Panc1 (cell line): ENCODE results near the gene UBIAD1. TPM values are rescaled to one million over a fixed set of nuclear protein-coding genes. Genes with fewer than 3 reads are reported as not detected.

ENCODE experiments used
- ATAC-seq: fragments of 200-7000 bp; cut with Tn5 transposase; 2 replicates; pipeline ENCODE4 v1.9.1; 2020; ENCODE audit warnings: mild to moderate bottlenecking, moderate library complexity
- BruUV-seq: library from RNA; stranded (reverse); fragments of 400-500 nt; replicated peaks from 2 replicates; lab custom pipeline; 2021; lab: Mats Ljungman, UMichigan
- CTCF ChIA-PET: fragments of 300-600 bp; sonication (Branson Sonifier 250); formaldehyde crosslinking; loops from one replicate; lab custom pipeline; 2022; ENCODE audit warnings: antibody characterized with exemption; lab: Charles Lee
- POLR2A ChIA-PET: fragments of 300-600 bp; sonication (Branson Sonifier 250); formaldehyde crosslinking; loops from one replicate; lab custom pipeline; 2022; ENCODE audit warnings: antibody characterized with exemption; lab: Charles Lee
- DNase-seq: peaks from one replicate; pipeline ENCODE4 v3.0.0-alpha.2; 2010; ENCODE audit warnings: low read depth, low spot score
- H3K27ac ChIP-seq: 2 replicates; pipeline ENCODE4 v1.5.1; 2011; ENCODE audit warnings: mild to moderate bottlenecking, low read length, inconsistent platforms
- H3K27me3 ChIP-seq: fragments of 200-500 bp; sonication (Bioruptor generic); 2 replicates; pipeline ENCODE4 v1.6.0; 2014; ENCODE audit warnings: low read length, inconsistent platforms; ENCODE audit not compliant: control insufficient read depth, insufficient read depth
- H3K36me3 ChIP-seq: fragments of 200-500 bp; sonication (Bioruptor generic); 2 replicates; pipeline ENCODE4 v1.5.1; 2014; ENCODE audit warnings: inconsistent platforms, mild to moderate bottlenecking, low read length, moderate library complexity; ENCODE audit not compliant: control insufficient read depth, insufficient read depth
- H3K4me1 ChIP-seq: 2 replicates; pipeline ENCODE4 v1.5.1; 2011; ENCODE audit warnings: inconsistent platforms, mild to moderate bottlenecking, low read length, moderate library complexity; ENCODE audit not compliant: control insufficient read depth, insufficient read depth
- H3K4me3 ChIP-seq, 2 experiments: 2 replicates each; pipeline ENCODE4 v1.5.1; 2011 to 2012; ENCODE audit warnings: low read depth in 2 of 2, low read length in 2 of 2, mild to moderate bottlenecking in 2 of 2, inconsistent platforms in 1 of 2, moderate library complexity in 1 of 2
- H3K9me3 ChIP-seq: fragments of 200-500 bp; sonication (Bioruptor generic); 2 replicates; pipeline ENCODE4 v1.5.1; 2014; ENCODE audit warnings: low read depth, mild to moderate bottlenecking, inconsistent platforms, low read length, moderate library complexity; ENCODE audit not compliant: control insufficient read depth, insufficient read depth
- POLR2AphosphoS5 ChIP-seq: IDR thresholded peaks from 2 replicates; pipeline ENCODE4 v1.6.1; 2012; ENCODE audit warnings: mild to moderate bottlenecking, low read depth, low read length, moderate library complexity
- SIN3A ChIP-seq: IDR thresholded peaks from 2 replicates; pipeline ENCODE4 v1.6.1; 2012; ENCODE audit warnings: low read depth, mild to moderate bottlenecking, low read length, moderate library complexity, borderline replicate concordance; ENCODE audit not compliant: insufficient read depth
- TCF7L2 ChIP-seq: IDR thresholded peaks from 2 replicates; pipeline ENCODE4 v1.6.1; 2011; ENCODE audit warnings: mild to moderate bottlenecking, low read depth, low read length, inconsistent platforms
- in situ Hi-C: cut with HindIII; loops from 2 replicates; pipeline ENCODE4 v1.10.0; 2016; ENCODE audit warnings: low sequenced_read_pairs, low pct_unique_long_range_greater_than_20kb
- intact Hi-C: fragments of 100-400 bp; cut with micrococcal nuclease; formaldehyde crosslinking; loops from one replicate; pipeline ENCODE4 v1.10.0; 2022; ENCODE audit not compliant: unreplicated experiment
- total RNA-seq: library from RNA; stranded (reverse); gene quantifications from one replicate; pipeline ENCODE4 v1.2.1, GENCODE V29; 2021; ENCODE audit not compliant: unreplicated experiment
- TF ChIP-seq, protein P1 (sequence below), 2 experiments: IDR thresholded peaks; 2 replicates each; pipeline ENCODE4 v1.6.1; 2011 to 2012; ENCODE audit warnings: low read depth in 2 of 2, control low read depth in 1 of 2, low read length in 1 of 2, mild to moderate bottlenecking in 1 of 2, moderate library complexity in 1 of 2; ENCODE audit not compliant: insufficient read depth in 1 of 2
- TF ChIP-seq, protein P2 (sequence below): fragments of 450-650 bp; IDR thresholded peaks from 2 replicates; pipeline ENCODE4 v1.5.1; 2017; ENCODE audit warnings: mild to moderate bottlenecking

Gene UBIAD1
- total RNA-seq, 1 experiment from 2014 or later: 24.7 TPM

DNA sequence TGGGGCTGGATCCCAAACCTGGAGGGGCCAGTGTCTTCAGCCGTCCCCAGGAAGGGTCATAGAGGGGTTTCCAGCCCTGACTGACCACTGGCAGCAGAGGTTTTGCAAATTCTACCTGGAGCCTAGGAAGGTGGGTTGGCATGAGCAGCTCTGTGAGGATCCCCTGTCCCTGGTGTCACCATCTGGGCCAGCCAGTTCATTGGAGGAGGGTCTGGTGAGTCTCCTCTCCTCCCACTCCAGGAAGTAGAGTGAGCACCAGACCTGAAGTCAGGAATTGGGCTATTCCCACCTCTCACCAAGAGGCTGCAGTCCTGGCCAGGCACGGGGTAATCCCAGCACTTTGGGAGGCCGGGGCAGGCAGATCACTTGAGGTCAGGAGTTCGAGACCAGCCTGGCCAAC, 57.4 kb downstream of the UBIAD1 start:
- ChIA-PET POLR2A (no interaction called here), CTCF (interaction anchor here (0.5 kb wide), 1 partner anchor 220 kb away, joined by 3 read pairs; no protein-coding TSS in a partner anchor)
- Histone ChIP-seq H3K4me3 (no peak overlapping the region), H3K9me3 (no peaks in the 10 kb centered on the region), H3K36me3 (no peaks in the 10 kb centered on the region), H3K4me1 (no peaks in the 10 kb centered on the region), H3K27ac (no peak overlapping the region), H3K27me3 (no peaks in the 10 kb centered on the region)
- TF ChIP-seq TCF7L2 (no peak), SIN3A (no peak), POLR2AphosphoS5 (no peak)
- TF ChIP-seq, protein P1, sequence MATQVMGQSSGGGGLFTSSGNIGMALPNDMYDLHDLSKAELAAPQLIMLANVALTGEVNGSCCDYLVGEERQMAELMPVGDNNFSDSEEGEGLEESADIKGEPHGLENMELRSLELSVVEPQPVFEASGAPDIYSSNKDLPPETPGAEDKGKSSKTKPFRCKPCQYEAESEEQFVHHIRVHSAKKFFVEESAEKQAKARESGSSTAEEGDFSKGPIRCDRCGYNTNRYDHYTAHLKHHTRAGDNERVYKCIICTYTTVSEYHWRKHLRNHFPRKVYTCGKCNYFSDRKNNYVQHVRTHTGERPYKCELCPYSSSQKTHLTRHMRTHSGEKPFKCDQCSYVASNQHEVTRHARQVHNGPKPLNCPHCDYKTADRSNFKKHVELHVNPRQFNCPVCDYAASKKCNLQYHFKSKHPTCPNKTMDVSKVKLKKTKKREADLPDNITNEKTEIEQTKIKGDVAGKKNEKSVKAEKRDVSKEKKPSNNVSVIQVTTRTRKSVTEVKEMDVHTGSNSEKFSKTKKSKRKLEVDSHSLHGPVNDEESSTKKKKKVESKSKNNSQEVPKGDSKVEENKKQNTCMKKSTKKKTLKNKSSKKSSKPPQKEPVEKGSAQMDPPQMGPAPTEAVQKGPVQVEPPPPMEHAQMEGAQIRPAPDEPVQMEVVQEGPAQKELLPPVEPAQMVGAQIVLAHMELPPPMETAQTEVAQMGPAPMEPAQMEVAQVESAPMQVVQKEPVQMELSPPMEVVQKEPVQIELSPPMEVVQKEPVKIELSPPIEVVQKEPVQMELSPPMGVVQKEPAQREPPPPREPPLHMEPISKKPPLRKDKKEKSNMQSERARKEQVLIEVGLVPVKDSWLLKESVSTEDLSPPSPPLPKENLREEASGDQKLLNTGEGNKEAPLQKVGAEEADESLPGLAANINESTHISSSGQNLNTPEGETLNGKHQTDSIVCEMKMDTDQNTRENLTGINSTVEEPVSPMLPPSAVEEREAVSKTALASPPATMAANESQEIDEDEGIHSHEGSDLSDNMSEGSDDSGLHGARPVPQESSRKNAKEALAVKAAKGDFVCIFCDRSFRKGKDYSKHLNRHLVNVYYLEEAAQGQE (IDR thresholded peaks at IDR 0.05; ENCODE audit: insufficient read depth in 1 of 2, low read depth in 2 of 2, low read length in 1 of 2): no peak
- no peak for ATAC-seq
- in situ Hi-C loops: no loop called here
- no TSS peak for BruUV-seq
- no peak for DNase-seq
- intact Hi-C loops: loop anchor here (10.0 kb wide), 2 partner anchors 144 to 314 kb away; partner anchors contain the start of gene DISP3

DNA sequence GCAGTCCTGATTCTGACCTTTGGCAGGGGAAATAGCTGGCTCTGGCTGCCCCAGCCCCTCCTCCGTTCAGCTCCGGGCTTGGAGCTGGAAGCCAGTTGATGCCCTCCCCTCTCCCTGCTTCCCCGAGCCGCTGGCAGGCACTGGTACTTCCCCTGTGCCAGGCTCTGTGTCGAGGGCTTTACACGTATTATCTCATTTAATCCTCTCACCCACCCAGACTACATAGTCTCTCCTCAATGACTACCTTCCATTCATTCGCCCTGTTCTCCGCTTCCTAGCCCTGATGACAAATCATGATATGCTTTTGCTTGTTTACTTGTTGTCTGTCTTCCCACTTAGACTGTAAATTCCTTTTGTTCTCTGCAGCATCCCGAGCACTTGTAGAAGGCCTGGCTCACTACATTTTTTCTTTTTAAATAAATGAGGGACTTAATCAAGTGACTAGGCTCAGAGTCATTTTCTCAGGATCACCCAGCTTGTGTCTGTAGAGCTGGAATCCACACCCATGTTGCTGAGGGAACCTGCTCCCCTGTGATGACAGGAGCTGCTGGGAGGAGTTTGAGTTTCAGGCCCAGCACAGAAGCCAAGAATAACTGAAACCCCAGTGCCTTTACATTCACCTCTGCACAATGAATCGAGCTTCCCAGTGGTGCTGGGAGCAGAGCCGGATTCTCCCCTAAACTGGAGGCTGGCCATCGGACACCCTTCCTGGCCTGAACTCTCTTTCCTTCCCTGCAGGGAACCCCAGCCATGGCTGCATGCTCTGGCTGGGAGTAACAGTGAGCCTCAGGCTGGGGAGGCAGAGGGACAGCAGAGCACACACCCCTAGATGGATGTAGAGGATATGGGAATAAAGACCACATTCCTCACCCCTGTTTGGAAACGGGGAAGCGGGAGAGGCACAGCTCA, 58.3 kb downstream of the UBIAD1 start:
- no peaks in the 10 kb centered on the region for H3K4me1 ChIP-seq
- DNase-seq (no peak), ATAC-seq (no peak; the same call in 1 of the 2 replicates)
- intact Hi-C loops: loop anchor here (10.0 kb wide), 2 partner anchors 144 to 314 kb away; partner anchors contain the start of gene DISP3
- no peaks in the 10 kb centered on the region for H3K36me3 ChIP-seq
- H3K9me3 ChIP-seq: no peaks in the 10 kb centered on the region
- TF ChIP-seq TCF7L2: no peak
- TF ChIP-seq POLR2AphosphoS5: no peak
- no peak for TF ChIP-seq SIN3A
- TF ChIP-seq, protein P2, sequence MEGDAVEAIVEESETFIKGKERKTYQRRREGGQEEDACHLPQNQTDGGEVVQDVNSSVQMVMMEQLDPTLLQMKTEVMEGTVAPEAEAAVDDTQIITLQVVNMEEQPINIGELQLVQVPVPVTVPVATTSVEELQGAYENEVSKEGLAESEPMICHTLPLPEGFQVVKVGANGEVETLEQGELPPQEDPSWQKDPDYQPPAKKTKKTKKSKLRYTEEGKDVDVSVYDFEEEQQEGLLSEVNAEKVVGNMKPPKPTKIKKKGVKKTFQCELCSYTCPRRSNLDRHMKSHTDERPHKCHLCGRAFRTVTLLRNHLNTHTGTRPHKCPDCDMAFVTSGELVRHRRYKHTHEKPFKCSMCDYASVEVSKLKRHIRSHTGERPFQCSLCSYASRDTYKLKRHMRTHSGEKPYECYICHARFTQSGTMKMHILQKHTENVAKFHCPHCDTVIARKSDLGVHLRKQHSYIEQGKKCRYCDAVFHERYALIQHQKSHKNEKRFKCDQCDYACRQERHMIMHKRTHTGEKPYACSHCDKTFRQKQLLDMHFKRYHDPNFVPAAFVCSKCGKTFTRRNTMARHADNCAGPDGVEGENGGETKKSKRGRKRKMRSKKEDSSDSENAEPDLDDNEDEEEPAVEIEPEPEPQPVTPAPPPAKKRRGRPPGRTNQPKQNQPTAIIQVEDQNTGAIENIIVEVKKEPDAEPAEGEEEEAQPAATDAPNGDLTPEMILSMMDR: no peak
- TF ChIP-seq, protein P1 (IDR thresholded peaks at IDR 0.05; ENCODE audit: insufficient read depth in 1 of 2, low read depth in 2 of 2, low read length in 1 of 2): no peak
- in situ Hi-C loops: no loop called here
- no peak overlapping the region for H3K4me3 ChIP-seq
- H3K27ac ChIP-seq: no peak overlapping the region
- no TSS peak for BruUV-seq
- POLR2A ChIA-PET: interaction anchor here (0.7 kb wide), 1 partner anchor 49 kb away, joined by 3 read pairs; no protein-coding TSS in a partner anchor
- no peaks in the 10 kb centered on the region for H3K27me3 ChIP-seq
- CTCF ChIA-PET: no interaction called here
